GM23338 (cell line): ENCODE results near the gene FIP1L1. TPM values are rescaled to one million over a fixed set of nuclear protein-coding genes. Genes with fewer than 3 reads are reported as not detected.

Source experiments
- ATAC-seq: fragments of 200-7000 bp; cut with Tn5 transposase; 3 replicates; pipeline ENCODE4 v1.9.1; 2020
- DNase-seq: peaks from one replicate; pipeline ENCODE4 v3.0.0-alpha.2; 2015; ENCODE audit warnings: low spot score
- H2AFZ ChIP-seq: fragments of 200-600 bp; sonication (generic); 2 replicates; pipeline ENCODE4 v1.8.0; 2016; ENCODE audit warnings: antibody characterized with exemption, mild to moderate bottlenecking, moderate library complexity
- H3F3A ChIP-seq: fragments of 200-600 bp; sonication (generic); replicated peaks from 2 replicates; pipeline ENCODE4 v1.8.0; 2017; ENCODE audit warnings: antibody characterized with exemption, mixed run types, low read depth
- H3K27ac ChIP-seq: fragments of 200-600 bp; sonication (generic); 2 replicates; pipeline ENCODE4 v1.6.1; 2016; ENCODE audit warnings: low read depth
- H3K27me3 ChIP-seq: fragments of 200-600 bp; sonication (generic); 2 replicates; pipeline ENCODE4 v1.8.0; 2016; ENCODE audit warnings: mild to moderate bottlenecking, mixed run types, moderate library complexity; ENCODE audit not compliant: insufficient read depth
- H3K36me3 ChIP-seq: fragments of 200-600 bp; sonication (generic); 2 replicates; pipeline ENCODE4 v1.8.0; 2016; ENCODE audit warnings: mild to moderate bottlenecking; ENCODE audit not compliant: insufficient read depth
- H3K4me1 ChIP-seq: fragments of 200-600 bp; sonication (generic); 2 replicates; pipeline ENCODE4 v1.8.0; 2016; ENCODE audit warnings: mild to moderate bottlenecking, moderate library complexity; ENCODE audit not compliant: insufficient read depth
- H3K4me2 ChIP-seq: fragments of 200-600 bp; sonication (generic); 2 replicates; pipeline ENCODE4 v1.7.1; 2017; ENCODE audit warnings: mixed run types
- H3K4me3 ChIP-seq: fragments of 200-600 bp; sonication (generic); 2 replicates; pipeline ENCODE4 v1.6.1; 2016; ENCODE audit warnings: mixed run types
- H3K79me2 ChIP-seq: fragments of 200-600 bp; sonication (generic); replicated peaks from 2 replicates; pipeline ENCODE4 v1.8.0; 2017; ENCODE audit warnings: mild to moderate bottlenecking; ENCODE audit not compliant: insufficient read depth
- H3K9me2 ChIP-seq: fragments of 200-600 bp; sonication (generic); 2 replicates; pipeline ENCODE4 v1.8.0; 2017; ENCODE audit not compliant: insufficient read depth
- H4K20me1 ChIP-seq: fragments of 200-600 bp; sonication (generic); replicated peaks from 2 replicates; pipeline ENCODE4 v1.8.0; 2017; ENCODE audit warnings: mild to moderate bottlenecking; ENCODE audit not compliant: insufficient read depth
- H3K27ac Mint-ChIP-seq: 2 replicates; pipeline ENCODE4 v1.8.0; 2020; ENCODE audit warnings: inconsistent platforms, mild to moderate bottlenecking, moderate library complexity, mixed read lengths
- H3K27me3 Mint-ChIP-seq: 3 replicates; pipeline ENCODE4 v1.8.0; 2022; ENCODE audit warnings: low read depth, mild to moderate bottlenecking, moderate library complexity, mixed read lengths, inconsistent platforms; ENCODE audit not compliant: insufficient read depth, poor library complexity
- H3K36me3 Mint-ChIP-seq: 3 replicates; pipeline ENCODE4 v1.8.0; 2021; ENCODE audit warnings: low read depth, mild to moderate bottlenecking, inconsistent platforms, moderate library complexity, mixed read lengths
- H3K4me1 Mint-ChIP-seq: 3 replicates; pipeline ENCODE4 v1.8.0; 2020; ENCODE audit warnings: mild to moderate bottlenecking, inconsistent platforms, mixed read lengths
- H3K4me3 Mint-ChIP-seq: 3 replicates; pipeline ENCODE4 v1.8.0; 2021; ENCODE audit warnings: moderate library complexity, mild to moderate bottlenecking, inconsistent platforms, mixed read lengths
- H3K9me3 Mint-ChIP-seq: 3 replicates; pipeline ENCODE4 v1.8.0; 2020; ENCODE audit warnings: moderate library complexity, mild to moderate bottlenecking, inconsistent platforms, mixed read lengths
- CREB1 ChIP-seq: fragments of 250-450 bp; sonication (Bioruptor Pico); IDR thresholded peaks from 2 replicates; pipeline ENCODE4 v1.5.0; 2020; ENCODE audit warnings: low read depth, mild to moderate bottlenecking, moderate library complexity
- CTCF ChIP-seq, 2 experiments: fragments of 200-600 bp in 1 of 2; sonication (generic) in 1 of 2; conservative IDR thresholded peaks; 2 replicates each; pipeline versions ENCODE4 v1.5.1 to v1.6.1; 2016 to 2017; ENCODE audit warnings: antibody characterized with exemption in 2 of 2, low read depth in 2 of 2, mild to moderate bottlenecking in 2 of 2, moderate library complexity in 1 of 2
- ETS1 ChIP-seq: IDR thresholded peaks from 2 replicates; pipeline ENCODE4 v1.6.1; 2016; ENCODE audit warnings: antibody characterized with exemption
- EZH2 ChIP-seq: fragments of 200-600 bp; sonication (generic); IDR thresholded peaks from one replicate; pipeline ENCODE4 v1.8.0; 2017; ENCODE audit warnings: antibody characterized with exemption, mild to moderate bottlenecking, low read depth; ENCODE audit not compliant: unreplicated experiment
- EZH2phosphoT487 ChIP-seq: fragments of 200-600 bp; sonication (generic); IDR thresholded peaks from one replicate; pipeline ENCODE4 v1.8.1; 2018; ENCODE audit warnings: antibody characterized with exemption; ENCODE audit not compliant: unreplicated experiment
- JUNB ChIP-seq: IDR thresholded peaks from one replicate; pipeline ENCODE4 v1.6.1; 2016; ENCODE audit warnings: antibody characterized with exemption; ENCODE audit not compliant: unreplicated experiment
- NANOG ChIP-seq: IDR thresholded peaks from 2 replicates; pipeline ENCODE4 v1.6.1; 2016; ENCODE audit warnings: antibody characterized with exemption, borderline replicate concordance
- POLR2AphosphoS5 ChIP-seq: IDR thresholded peaks from 2 replicates; pipeline ENCODE4 v1.6.1; 2016; ENCODE audit warnings: antibody characterized with exemption, low read depth
- REST ChIP-seq: IDR thresholded peaks from one replicate; pipeline ENCODE4 v1.6.1; 2018; ENCODE audit warnings: antibody characterized with exemption; ENCODE audit not compliant: unreplicated experiment
- STAT1 ChIP-seq: IDR thresholded peaks from one replicate; pipeline ENCODE4 v1.6.1; 2016; ENCODE audit warnings: antibody characterized with exemption; ENCODE audit not compliant: unreplicated experiment
- ZNF114 ChIP-seq: fragments of 250-450 bp; sonication (Bioruptor Pico); IDR thresholded peaks from 2 replicates; pipeline ENCODE4 v1.5.0; 2020; ENCODE audit warnings: mild to moderate bottlenecking, moderate library complexity
- ZNF331 ChIP-seq: fragments of 250-450 bp; sonication (Bioruptor Pico); IDR thresholded peaks from 2 replicates; pipeline ENCODE4 v1.5.0; 2020; ENCODE audit warnings: low read depth, mild to moderate bottlenecking, moderate library complexity
- ZNF462 ChIP-seq: fragments of 250-450 bp; sonication (Bioruptor Pico); IDR thresholded peaks from 2 replicates; pipeline ENCODE4 v1.5.0; 2020; ENCODE audit warnings: mild to moderate bottlenecking, moderate library complexity
- polyA plus RNA-seq: library from polyadenylated mRNA; unstranded; fragments of >200 nt; fragmentation: Nextera tagmentation; extraction: Ambion mirVana; gene quantifications from 2 replicates; pipeline ENCODE4 v1.2.1, GENCODE V29; 2016
- total RNA-seq: library from RNA; depleted of rRNA; stranded (reverse); fragments of >200 nt; shearing (Covaris generic); gene quantifications from 2 replicates; pipeline ENCODE4 v1.2.3, GENCODE V29; 2014

Gene FIP1L1
- total and polyA plus RNA-seq, 2 experiments from 2014 or later = 43.3 to 54.0 TPM

- no peaks in the 10 kb centered on the region for H3F3A ChIP-seq
- Mint-ChIP-seq H3K27ac (peak overlapping the region; percentile 63; the same call in 1 of the 2 replicates), H3K36me3 (no peaks in the 10 kb centered on the region; the same call in 2 of the 3 replicates), H3K4me3 (no peak overlapping the region), H3K9me3 (no peaks in the 10 kb centered on the region; the same call in 2 of the 3 replicates), H3K4me1 (peaks cover 14% of the 10 kb centered on the region), H3K27me3 (no peaks in the 10 kb centered on the region)
- no peak overlapping the region for H2AFZ ChIP-seq
- H3K4me1 ChIP-seq = peaks cover 10% of the 10 kb centered on the region
- TF ChIP-seq EZH2phosphoT487 = no peak
- TF ChIP-seq REST = no peak
- no peak for TF ChIP-seq EZH2
- no peak for TF ChIP-seq NANOG
- TF ChIP-seq JUNB = no peak
- TF ChIP-seq STAT1 = no peak
- no peak for TF ChIP-seq ZNF114 (CRISPR knock-in tag)
- no peak for TF ChIP-seq CTCF (conservative IDR thresholded peaks at IDR 0.05; ENCODE audit: low read depth in 2 of 2)
- TF ChIP-seq CREB1 (CRISPR knock-in tag) = no peak
- no peak for TF ChIP-seq ETS1
- TF ChIP-seq POLR2AphosphoS5 = no peak
- TF ChIP-seq ZNF331 (CRISPR knock-in tag) = no peak
- no peak for TF ChIP-seq ZNF462
- H3K27me3 ChIP-seq = no peaks in the 10 kb centered on the region
- H3K4me3 ChIP-seq = no peak overlapping the region
- H3K4me2 ChIP-seq = peak overlapping the region; percentile 31; the same call in 1 of the 2 replicates
- H3K79me2 ChIP-seq = no peaks in the 10 kb centered on the region
- no peak overlapping the region for H3K27ac ChIP-seq
- ATAC-seq (peak; percentile 87), DNase-seq (peak; percentile 35)
- H3K36me3 ChIP-seq = no peaks in the 10 kb centered on the region
- H3K9me2 ChIP-seq = no peaks in the 10 kb centered on the region; the same call in 1 of the 2 replicates
- no peaks in the 10 kb centered on the region for H4K20me1 ChIP-seq
These were observed 120.2 kb downstream of the FIP1L1 start for GRCh38 chr4:53497487-53498244.
